HepG2 (cell line): ENCODE results near the gene SAMM50. TPM values are rescaled to one million over a fixed set of nuclear protein-coding genes. Genes with fewer than 3 reads are reported as not detected.

Experiments
- ARID4A ChIP-seq: sonication (generic); formaldehyde crosslinking; IDR thresholded peaks from 2 replicates; pipeline ENCODE4 v1.5.0; 2020; ENCODE audit warnings: mild to moderate bottlenecking, missing genetic modification reagents, borderline replicate concordance
- DBP ChIP-seq: sonication (generic); formaldehyde crosslinking; IDR thresholded peaks from 2 replicates; pipeline ENCODE4 v1.4.0; 2020; ENCODE audit warnings: missing genetic modification reagents; ENCODE audit errors: not compliant biosample characterization
- E2F1 ChIP-seq: sonication (generic); formaldehyde crosslinking; IDR thresholded peaks from 2 replicates; pipeline ENCODE4 v1.5.0; 2020; ENCODE audit warnings: missing genetic modification reagents
- ESRRA ChIP-seq: sonication (generic); formaldehyde crosslinking; IDR thresholded peaks from 2 replicates; pipeline ENCODE4 v1.5.1; 2020; ENCODE audit warnings: mild to moderate bottlenecking, low read depth, missing genetic modification reagents
- IKZF1 ChIP-seq: fragments of 450-650 bp; IDR thresholded peaks from 2 replicates; pipeline ENCODE4 v1.7.1; 2016
- NCOA2 ChIP-seq: sonication (generic); formaldehyde crosslinking; IDR thresholded peaks from 2 replicates; pipeline ENCODE4 v1.8.0; 2022; ENCODE audit warnings: inconsistent platforms
- SNAPC4 ChIP-seq: sonication (generic); formaldehyde crosslinking; IDR thresholded peaks from 2 replicates; pipeline ENCODE4 v1.4.0; 2020; ENCODE audit warnings: mild to moderate bottlenecking, missing genetic modification reagents
- SP5 ChIP-seq: IDR thresholded peaks from 2 replicates; pipeline ENCODE4 v1.6.1; 2016; ENCODE audit warnings: low read depth, borderline replicate concordance
- SRSF1 ChIP-seq: fragments of 200-400 bp; formaldehyde crosslinking; optimal IDR thresholded peaks from 2 replicates; pipeline ENCODE3; 2017; ENCODE audit warnings: mild to moderate bottlenecking, low read depth, low read length, moderate library complexity
- USF2 ChIP-seq, 2 experiments: sonication (generic) in 1 of 2; formaldehyde crosslinking in 1 of 2; IDR thresholded peaks; 2 replicates each; pipeline versions ENCODE4 v1.5.1 to v1.6.1; 2011 to 2020; ENCODE audit warnings: borderline replicate concordance in 1 of 2, low read depth in 1 of 2, low read length in 1 of 2, mild to moderate bottlenecking in 1 of 2, missing genetic modification reagents in 1 of 2, moderate library complexity in 1 of 2
- ZIK1 ChIP-seq: sonication (generic); formaldehyde crosslinking; IDR thresholded peaks from 2 replicates; pipeline ENCODE4 v1.5.0; 2020; ENCODE audit warnings: mild to moderate bottlenecking, low read depth, missing genetic modification reagents, borderline replicate concordance
- ZNF292 ChIP-seq: sonication (generic); formaldehyde crosslinking; IDR thresholded peaks from 2 replicates; pipeline ENCODE4 v1.8.1; 2022; ENCODE audit warnings: mild to moderate bottlenecking, low read depth, missing genetic modification reagents, borderline replicate concordance
- polyA plus RNA-seq, 8 experiments: library from polyadenylated mRNA; depleted of rRNA in 3 of 8; stranded (reverse) in 7 of 8; unstranded in 1 of 8; fragments of >200 nt; fragmentation: Illumina TruSeq in 4 of 8; extraction: Trizol in 4 of 8; gene quantifications; 2 replicates each; pipeline versions ENCODE4 v1.2.1 to v1.2.3, GENCODE V29; 2011 to 2016; ENCODE audit warnings: low read depth in 4 of 8, missing spikeins in 1 of 8, mixed read lengths in 1 of 8; ENCODE audit not compliant: insufficient read depth in 1 of 8
- total RNA-seq, 5 experiments: library from RNA; depleted of rRNA; stranded (reverse); fragments of >200 nt; fragmentation: Illumina TruSeq; extraction: Trizol; gene quantifications; 2 replicates each; pipeline ENCODE4 v1.2.3, GENCODE V29; 2016; ENCODE audit warnings: low read depth in 1 of 5

SAMM50 gene
- total and polyA plus RNA-seq, 2 of the 13 experiments (the other 11 are each of a cell fraction or from before 2014, with no cell fraction given) = 34.7 to 63.4 TPM

GRCh38 chr22:43925433-43926348 is 29.6 kb upstream of the SAMM50 start (continued):
- TF ChIP-seq SNAPC4 (CRISPR knock-in tag) = peak; percentile 53
- TF ChIP-seq E2F1 (CRISPR knock-in tag) = no peak
- TF ChIP-seq IKZF1 = no peak
- no peak for TF ChIP-seq DBP
- 0 out of 2 replicates have a peak, but pooled peaks have one; percentile 31 for TF ChIP-seq SP5 (CRISPR knock-in tag)
- peak; percentile 29; the same call in 1 of the 2 replicates for TF ChIP-seq USF2 (IDR thresholded peaks at IDR 0.05; ENCODE audit: low read depth, low read length)
- peak; percentile 41; the same call in 1 of the 2 replicates for TF ChIP-seq USF2 (CRISPR knock-in tag; IDR thresholded peaks at IDR 0.05; ENCODE audit: borderline replicate concordance)
- peak; percentile 25 for TF ChIP-seq SRSF1
- TF ChIP-seq ZNF292 (CRISPR knock-in tag) = no peak
- TF ChIP-seq NCOA2 (CRISPR knock-in tag) = peak; percentile 76
- TF ChIP-seq ZIK1 (CRISPR knock-in tag) = no peak
- TF ChIP-seq ARID4A (CRISPR knock-in tag) = peak; percentile 78
- 0 out of 2 replicates have a peak, but pooled peaks have one; percentile 40 for TF ChIP-seq ESRRA (CRISPR knock-in tag)
